CD14-positive monocyte (primary cell): Measurements from ENCODE around the gene TRAPPC3L. TPM values are rescaled to one million over a fixed set of nuclear protein-coding genes. Genes with fewer than 3 reads are reported as not detected.

Experiments used
- DNase-seq, 3 donors: peaks; one replicate each; pipeline ENCODE4 v3.0.0-alpha.2; 2011 to 2022
- H2AFZ ChIP-seq: 2 replicates; pipeline ENCODE4 v1.6.0; 2012; ENCODE audit warnings: mild to moderate bottlenecking, low read depth, low read length, inconsistent platforms; ENCODE audit not compliant: insufficient read depth, poor library complexity, severe bottlenecking
- H3K27ac ChIP-seq, 2 donors: 1 replicate in 1 of 2; 2 replicates in 1 of 2; pipeline ENCODE4 v1.5.1; 2012 to 2013; ENCODE audit warnings: low read length in 2 of 2, control low read depth in 1 of 2, inconsistent platforms in 1 of 2, low read depth in 1 of 2, mild to moderate bottlenecking in 1 of 2
- H3K27me3 ChIP-seq, 2 donors: one replicate each; pipeline versions ENCODE4 v1.6.0 to v1.6.1; 2011 to 2013; ENCODE audit warnings: low read length in 2 of 2; ENCODE audit not compliant: control insufficient read depth in 2 of 2, insufficient read depth in 2 of 2
- H3K36me3 ChIP-seq, 2 donors: replicated peaks in 1 of 2; 1 replicate in 1 of 2; 2 replicates in 1 of 2; pipeline versions ENCODE4 v1.5.1 to v1.6.1; 2012 to 2013; ENCODE audit warnings: low read length in 2 of 2, control low read depth in 1 of 2, inconsistent platforms in 1 of 2, mild to moderate bottlenecking in 1 of 2; ENCODE audit not compliant: insufficient read depth in 2 of 2, control insufficient read depth in 1 of 2
- H3K4me1 ChIP-seq, 2 donors: 1 replicate in 1 of 2; 2 replicates in 1 of 2; pipeline versions ENCODE4 v1.5.1 to v1.6.1; 2012 to 2013; ENCODE audit warnings: low read length in 2 of 2, control low read depth in 1 of 2, inconsistent platforms in 1 of 2, mild to moderate bottlenecking in 1 of 2, moderate library complexity in 1 of 2; ENCODE audit not compliant: insufficient read depth in 2 of 2, control insufficient read depth in 1 of 2
- H3K4me2 ChIP-seq: replicated peaks from 2 replicates; pipeline ENCODE3; 2012; ENCODE audit warnings: low read length, moderate library complexity, mild to moderate bottlenecking; ENCODE audit not compliant: poor library complexity, severe bottlenecking; ENCODE audit errors: extremely low read depth
- H3K4me3 ChIP-seq, 3 experiments: fragments of 200-600 bp in 1 of 3; sonication (generic) in 1 of 3; replicated peaks in 1 of 3; 1 replicate in 2 of 3; 2 replicates in 1 of 3; pipeline ENCODE4 v1.5.1; 2011 to 2013; ENCODE audit warnings: low read length in 3 of 3, mild to moderate bottlenecking in 3 of 3, control low read depth in 2 of 3, low read depth in 2 of 3, inconsistent platforms in 1 of 3, moderate library complexity in 1 of 3
- H3K79me2 ChIP-seq: 2 replicates; pipeline ENCODE4 v1.6.0; 2012; ENCODE audit warnings: mild to moderate bottlenecking, control low read depth, inconsistent platforms, low read length, moderate library complexity; ENCODE audit not compliant: insufficient read depth
- H3K9ac ChIP-seq: 2 replicates; pipeline ENCODE4 v1.6.0; 2017; ENCODE audit warnings: low read length, mild to moderate bottlenecking; ENCODE audit not compliant: insufficient read depth, poor library complexity, severe bottlenecking
- H3K9me3 ChIP-seq, 2 donors: replicated peaks in 1 of 2; 1 replicate in 1 of 2; 2 replicates in 1 of 2; pipeline versions ENCODE4 v1.5.1 to v1.6.1; 2012 to 2013; ENCODE audit warnings: low read length in 2 of 2, control low read depth in 1 of 2; ENCODE audit not compliant: control insufficient read depth in 1 of 2, insufficient read depth in 1 of 2
- H4K20me1 ChIP-seq: 2 replicates; pipeline ENCODE4 v1.6.0; 2012; ENCODE audit warnings: mild to moderate bottlenecking, low read length, control low read depth, moderate library complexity; ENCODE audit not compliant: insufficient read depth
- H3K27ac Mint-ChIP-seq, 7 donors: one replicate each; pipeline ENCODE4 v1.8.0; 2020; ENCODE audit warnings: mild to moderate bottlenecking in 7 of 7, mixed read lengths in 7 of 7, moderate library complexity in 6 of 7, inconsistent platforms in 2 of 7
- H3K27me3 Mint-ChIP-seq, 3 donors: one replicate each; pipeline ENCODE4 v1.8.0; 2021 to 2022; ENCODE audit warnings: low read depth in 3 of 3, mild to moderate bottlenecking in 3 of 3, mixed read lengths in 3 of 3, moderate library complexity in 3 of 3, inconsistent platforms in 1 of 3
- H3K36me3 Mint-ChIP-seq, 2 donors: one replicate each; pipeline ENCODE4 v1.8.0; 2020; ENCODE audit warnings: mixed read lengths in 2 of 2, inconsistent platforms in 1 of 2, mild to moderate bottlenecking in 1 of 2
- H3K4me1 Mint-ChIP-seq: one replicate; pipeline ENCODE4 v1.8.0; 2020; ENCODE audit warnings: mild to moderate bottlenecking, mixed read lengths
- H3K4me3 Mint-ChIP-seq, 2 donors: one replicate each; pipeline ENCODE4 v1.8.0; 2020; ENCODE audit warnings: mild to moderate bottlenecking in 2 of 2, mixed read lengths in 2 of 2, moderate library complexity in 1 of 2
- H3K9me3 Mint-ChIP-seq, 7 donors: one replicate each; pipeline ENCODE4 v1.8.0; 2020 to 2022; ENCODE audit warnings: mixed read lengths in 7 of 7, mild to moderate bottlenecking in 6 of 7, moderate library complexity in 6 of 7, inconsistent platforms in 2 of 7
- WGBS: methylation state at CpG from one replicate; pipeline ENCODE4 v1.1.5; 2013; ENCODE audit warnings: missing lambda C conversion rate; ENCODE audit not compliant: insufficient coverage; 5-methylcytosine and 5-hydroxymethylcytosine counted together
- intact Hi-C, 2 donors: fragments of 100-400 bp; cut with micrococcal nuclease; formaldehyde crosslinking; loops; one replicate each; pipeline versions ENCODE4 v1.15.0 to v1.15.1; 2023
- polyA plus RNA-seq, 3 donors: library from polyadenylated mRNA; depleted of rRNA in 1 of 3; unstranded in 2 of 3; stranded (reverse) in 1 of 3; fragments of 300-500 nt in 2 of 3; fragments of >200 nt in 1 of 3; fragmentation: Illumina TruSeq in 2 of 3; gene quantifications; 1 replicate in 2 of 3; 2 replicates in 1 of 3; pipeline ENCODE4 v1.2.3, GENCODE V29; 2012 to 2021
- TF ChIP-seq, protein P1 (sequence below): fragments of 200-600 bp; IDR thresholded peaks from one replicate; pipeline ENCODE4 v1.8.0; 2022; ENCODE audit warnings: antibody characterized with exemption, mild to moderate bottlenecking

TRAPPC3L gene
- polyA plus RNA-seq, 3 donors, result 0.17 TPM; not detected in 2

DNA sequence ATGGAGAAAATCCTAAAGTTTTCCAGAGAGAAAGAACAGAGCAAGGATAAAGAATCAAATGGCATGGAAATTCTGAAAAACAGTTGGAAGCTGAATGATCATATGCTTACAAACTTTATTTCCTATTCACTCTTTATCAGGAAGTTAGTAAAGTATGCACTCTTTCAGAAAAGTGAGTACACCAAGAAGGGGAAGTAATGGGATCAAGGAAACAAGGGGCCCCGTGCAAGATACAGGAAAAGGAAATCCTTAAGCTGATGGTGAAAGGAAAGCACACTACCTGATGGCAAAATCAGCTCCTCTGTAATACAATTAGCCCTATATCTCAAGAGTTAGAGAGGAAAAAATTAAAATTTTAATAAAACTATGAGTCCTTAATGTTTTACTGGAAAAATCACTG lies 70.3 kb downstream of the TRAPPC3L start:
- H3K79me2 ChIP-seq, result no peaks in the 10 kb centered on the region
- peak overlapping the region; percentile 72 for H3K4me2 ChIP-seq
- no peaks in the 10 kb centered on the region for H3K27me3 Mint-ChIP-seq
- peak; percentile 44 to 77 (median 68) for DNase-seq
- intact Hi-C loops, result no loop called here
- H3K4me3 Mint-ChIP-seq, result peak overlapping the region; percentile 65 to 88
- peaks cover 39 to 54% of the 10 kb centered on the region in 2 donors for H3K4me1 ChIP-seq
- TF ChIP-seq, protein P1, sequence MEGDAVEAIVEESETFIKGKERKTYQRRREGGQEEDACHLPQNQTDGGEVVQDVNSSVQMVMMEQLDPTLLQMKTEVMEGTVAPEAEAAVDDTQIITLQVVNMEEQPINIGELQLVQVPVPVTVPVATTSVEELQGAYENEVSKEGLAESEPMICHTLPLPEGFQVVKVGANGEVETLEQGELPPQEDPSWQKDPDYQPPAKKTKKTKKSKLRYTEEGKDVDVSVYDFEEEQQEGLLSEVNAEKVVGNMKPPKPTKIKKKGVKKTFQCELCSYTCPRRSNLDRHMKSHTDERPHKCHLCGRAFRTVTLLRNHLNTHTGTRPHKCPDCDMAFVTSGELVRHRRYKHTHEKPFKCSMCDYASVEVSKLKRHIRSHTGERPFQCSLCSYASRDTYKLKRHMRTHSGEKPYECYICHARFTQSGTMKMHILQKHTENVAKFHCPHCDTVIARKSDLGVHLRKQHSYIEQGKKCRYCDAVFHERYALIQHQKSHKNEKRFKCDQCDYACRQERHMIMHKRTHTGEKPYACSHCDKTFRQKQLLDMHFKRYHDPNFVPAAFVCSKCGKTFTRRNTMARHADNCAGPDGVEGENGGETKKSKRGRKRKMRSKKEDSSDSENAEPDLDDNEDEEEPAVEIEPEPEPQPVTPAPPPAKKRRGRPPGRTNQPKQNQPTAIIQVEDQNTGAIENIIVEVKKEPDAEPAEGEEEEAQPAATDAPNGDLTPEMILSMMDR, result no peak
- no CpG with 5 or more reads among the region's 1 CpG for WGBS
- peak overlapping the region; percentile 83 to 90 for H3K27ac ChIP-seq
- H4K20me1 ChIP-seq, result no peaks in the 10 kb centered on the region
- H3K9me3 ChIP-seq, result no peaks in the 10 kb centered on the region
- H2AFZ ChIP-seq, result no peak overlapping the region
- no peaks in the 10 kb centered on the region for H3K36me3 ChIP-seq
- peaks cover 0 to 7% (median 4%) of the 10 kb centered on the region in 7 donors for H3K9me3 Mint-ChIP-seq
- peak overlapping the region; percentile 92 to 98 (median 97) for H3K27ac Mint-ChIP-seq
- no peaks in the 10 kb centered on the region for H3K36me3 Mint-ChIP-seq
- H3K9ac ChIP-seq, result peak overlapping the region; percentile 37
- H3K4me1 Mint-ChIP-seq, result peaks cover 54% of the 10 kb centered on the region
- H3K4me3 ChIP-seq, result peak overlapping the region in 2 of 3 experiments; percentile 36 to 68
- no peaks in the 10 kb centered on the region for H3K27me3 ChIP-seq

DNA sequence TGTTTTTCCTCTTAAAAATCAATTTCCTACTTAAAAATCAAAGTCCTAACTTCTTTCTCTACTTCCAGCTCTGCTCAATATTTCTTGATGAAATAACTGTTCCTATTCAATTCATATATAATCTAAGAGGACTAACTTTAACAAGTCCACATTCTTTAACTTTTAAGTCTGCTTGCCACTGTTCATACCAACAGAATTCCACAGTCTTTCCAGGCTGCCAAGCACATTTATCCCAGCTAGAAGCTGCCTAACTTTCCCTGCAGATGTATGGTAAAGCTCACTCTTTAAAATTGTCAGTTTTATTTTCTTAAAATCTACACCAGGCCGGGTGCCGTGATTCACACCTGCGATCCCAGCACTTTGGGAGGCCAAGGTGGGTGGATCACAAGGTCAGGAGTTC lies 72.8 kb downstream of the TRAPPC3L start:
- no peaks in the 10 kb centered on the region for H4K20me1 ChIP-seq
- no peak overlapping the region for H3K27ac Mint-ChIP-seq
- H3K4me1 ChIP-seq, result peaks cover 39 to 47% of the 10 kb centered on the region in 2 donors
- intact Hi-C loops, result no loop called here
- no peak overlapping the region for H2AFZ ChIP-seq
- no peaks in the 10 kb centered on the region for H3K27me3 ChIP-seq
- TF ChIP-seq, protein P1, result no peak
- no peak overlapping the region for H3K4me3 Mint-ChIP-seq
- H3K4me2 ChIP-seq, result no peak overlapping the region
- H3K36me3 Mint-ChIP-seq, result no peaks in the 10 kb centered on the region
- peaks cover 49% of the 10 kb centered on the region for H3K4me1 Mint-ChIP-seq
- H3K27me3 Mint-ChIP-seq, result no peaks in the 10 kb centered on the region
- no peak overlapping the region for H3K27ac ChIP-seq
- no peaks in the 10 kb centered on the region for H3K36me3 ChIP-seq
- no peak overlapping the region for H3K4me3 ChIP-seq
- 100% methylated on average over 1 of the region's 3 CpGs for WGBS
- peaks cover 0 to 4% (median 3%) of the 10 kb centered on the region in 7 donors for H3K9me3 Mint-ChIP-seq
- DNase-seq, result no peak
- H3K9ac ChIP-seq, result no peak overlapping the region
- H3K9me3 ChIP-seq, result no peaks in the 10 kb centered on the region
- H3K79me2 ChIP-seq, result no peaks in the 10 kb centered on the region
